Measurements from ENCODE around the gene MALAT1.
"Not testable (repeated sequence)": the region's sequence is repeated elsewhere in the genome, so short reads cannot be mapped to it uniquely, and the experiment has no call there.

MALAT1 gene

DNA sequence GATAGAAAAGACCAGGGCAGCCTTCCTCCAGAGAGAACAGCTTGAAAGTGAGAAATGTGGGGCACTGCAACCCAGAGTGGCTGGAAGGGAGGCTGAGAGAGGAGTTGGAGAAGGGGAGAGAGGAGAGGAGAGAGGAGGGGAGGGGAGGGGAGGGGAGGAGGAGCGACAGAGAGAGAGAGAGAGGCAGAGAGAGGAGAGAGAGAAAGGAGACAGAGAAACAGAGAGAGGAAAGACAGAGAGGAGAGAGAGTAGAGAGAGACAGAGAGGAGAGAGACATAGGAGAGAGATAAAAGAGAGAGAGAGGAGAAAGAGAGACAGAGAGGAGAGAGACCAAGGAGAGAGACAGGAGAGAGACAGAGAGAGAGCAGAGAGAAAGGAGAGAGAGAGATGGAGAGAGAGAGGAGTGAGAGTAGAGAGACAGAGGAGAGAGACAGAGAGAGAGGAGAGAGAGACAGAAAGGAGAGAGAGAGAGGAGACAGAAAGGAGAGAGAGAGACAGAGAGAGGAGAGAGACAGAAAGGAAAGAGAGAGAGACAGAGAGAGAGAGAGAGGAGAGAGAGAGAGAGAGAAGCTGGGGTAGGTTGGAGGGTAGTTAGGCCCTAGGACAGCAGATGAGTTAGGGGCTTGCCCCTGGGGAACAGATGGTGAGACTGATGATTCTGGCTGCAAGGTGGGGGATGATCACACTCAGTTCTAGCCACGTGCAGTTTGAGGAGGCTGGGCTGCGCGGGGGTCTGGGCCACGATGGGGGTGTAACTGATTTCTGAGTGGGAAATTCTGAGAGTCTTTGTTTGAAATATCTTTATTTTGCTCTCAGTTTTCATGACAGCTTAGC is 17.5 kb downstream of the MALAT1 start:
- in situ Hi-C loops (cut with MboI; ENCODE audit: low sequenced_read_pairs): no loop called here

- in situ Hi-C loops (cut with MboI; ENCODE audit: low sequenced_read_pairs): not testable (repeated sequence)
Observed at GRCh38 chr11:65518941-65519549, 20.2 kb downstream of the MALAT1 start.

- in situ Hi-C loops (cut with MboI; ENCODE audit: low sequenced_read_pairs): not testable (repeated sequence)
Observed at GRCh38 chr11:65521777-65522521, 23.1 kb downstream of the MALAT1 start.

- in situ Hi-C loops (cut with MboI; ENCODE audit: low sequenced_read_pairs): not testable (repeated sequence)
Observed at GRCh38 chr11:65522718-65523630, 24.1 kb downstream of the MALAT1 start.

- in situ Hi-C loops (cut with MboI; ENCODE audit: low sequenced_read_pairs): not testable (repeated sequence)
Observed at GRCh38 chr11:65523631-65523968, 24.8 kb downstream of the MALAT1 start.

DNA sequence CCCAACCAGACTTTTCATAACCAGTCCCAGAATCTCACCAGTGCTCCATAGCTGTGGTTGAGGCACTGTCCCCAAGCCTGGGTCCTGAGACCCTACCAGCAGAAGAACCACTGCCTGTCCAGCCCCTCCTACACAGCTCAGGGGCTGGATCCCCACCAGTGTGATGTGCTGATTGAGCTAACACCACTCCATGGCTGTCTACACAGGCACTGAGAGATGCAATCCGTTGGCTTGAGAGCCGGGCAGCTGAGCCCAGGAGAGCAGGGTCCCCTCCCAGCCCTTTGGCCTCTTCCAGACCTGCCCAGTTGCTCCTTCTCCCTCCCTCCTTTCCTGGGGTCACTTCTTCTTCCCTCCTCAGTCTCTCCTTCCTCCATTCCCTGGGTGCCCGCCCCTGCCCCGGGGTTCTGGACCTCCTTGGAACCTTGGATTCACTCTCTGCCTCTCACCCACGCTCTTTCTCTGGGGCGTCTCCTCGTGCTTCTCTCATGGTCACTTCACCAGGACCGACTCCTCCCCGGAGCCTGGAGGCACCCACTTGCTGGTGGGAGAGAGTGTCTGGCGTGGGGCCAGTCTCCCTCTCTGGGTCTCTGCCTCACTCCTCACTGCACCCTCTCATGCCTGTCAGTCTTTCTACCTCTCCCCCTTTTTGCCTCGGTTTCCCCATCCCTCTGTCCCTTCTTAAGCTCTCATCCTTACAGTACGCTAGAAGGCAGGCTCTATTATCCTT is 25.3 kb downstream of the MALAT1 start:
- in situ Hi-C loops (cut with MboI; ENCODE audit: low sequenced_read_pairs): no loop called here

- in situ Hi-C loops (cut with MboI; ENCODE audit: low sequenced_read_pairs): no loop called here
Observed at GRCh38 chr11:65524741-65525545, 26.1 kb downstream of the MALAT1 start, which contains the start of gene SCYL1. Gene SCYL1, plus strand, starts transcription at chr11:65525083. Its CDS starts 71 bp downstream, at chr11:65525154.

DNA sequence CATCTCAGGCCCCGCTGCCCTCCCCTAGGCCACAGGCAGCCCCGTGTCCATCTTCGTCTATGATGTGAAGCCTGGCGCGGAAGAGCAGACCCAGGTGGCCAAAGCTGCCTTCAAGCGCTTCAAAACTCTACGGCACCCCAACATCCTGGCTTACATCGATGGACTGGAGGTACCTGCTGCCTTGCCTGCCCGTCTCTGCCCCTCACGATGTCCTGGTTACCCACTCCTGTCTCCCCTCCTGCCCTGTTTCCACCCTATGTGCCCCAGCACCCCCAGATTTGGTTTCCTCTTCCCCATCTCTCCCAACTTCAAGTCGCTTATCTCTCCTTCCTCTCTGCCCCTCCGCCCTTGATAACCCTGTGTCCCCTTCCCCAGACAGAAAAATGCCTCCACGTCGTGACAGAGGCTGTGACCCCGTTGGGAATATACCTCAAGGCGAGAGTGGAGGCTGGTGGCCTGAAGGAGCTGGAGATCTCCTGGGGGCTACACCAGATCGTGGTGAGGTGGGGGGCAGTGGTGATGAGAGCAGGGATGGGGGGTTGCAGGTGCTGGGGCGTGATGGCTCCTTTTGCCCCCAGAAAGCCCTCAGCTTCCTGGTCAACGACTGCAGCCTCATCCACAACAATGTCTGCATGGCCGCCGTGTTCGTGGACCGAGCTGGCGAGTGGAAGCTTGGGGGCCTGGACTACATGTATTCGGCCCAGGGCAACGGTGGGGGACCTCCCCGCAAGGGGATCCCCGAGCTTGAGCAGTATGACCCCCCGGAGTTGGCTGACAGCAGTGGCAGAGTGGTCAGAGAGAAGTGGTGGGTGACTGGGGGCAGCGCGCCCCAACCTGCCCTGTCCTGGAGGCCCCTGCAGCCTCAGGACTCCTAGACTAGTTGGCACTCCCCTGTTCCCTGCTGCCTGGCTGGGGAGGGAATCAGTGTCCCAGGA is 27.0 kb downstream of the MALAT1 start:
- in situ Hi-C loops (cut with MboI; ENCODE audit: low sequenced_read_pairs): no loop called here

DNA sequence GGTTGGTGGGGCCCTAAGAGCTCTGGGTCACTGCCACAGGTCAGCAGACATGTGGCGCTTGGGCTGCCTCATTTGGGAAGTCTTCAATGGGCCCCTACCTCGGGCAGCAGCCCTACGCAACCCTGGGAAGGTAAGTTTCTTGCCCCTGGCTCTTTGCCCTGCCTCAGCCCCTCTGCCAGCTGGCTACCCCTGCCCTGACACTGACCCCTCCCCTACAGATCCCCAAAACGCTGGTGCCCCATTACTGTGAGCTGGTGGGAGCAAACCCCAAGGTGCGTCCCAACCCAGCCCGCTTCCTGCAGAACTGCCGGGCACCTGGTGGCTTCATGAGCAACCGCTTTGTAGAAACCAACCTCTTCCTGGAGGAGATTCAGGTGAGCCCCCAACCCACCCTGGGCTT is 27.9 kb downstream of the MALAT1 start:
- in situ Hi-C loops (cut with MboI; ENCODE audit: low sequenced_read_pairs): no loop called here

DNA sequence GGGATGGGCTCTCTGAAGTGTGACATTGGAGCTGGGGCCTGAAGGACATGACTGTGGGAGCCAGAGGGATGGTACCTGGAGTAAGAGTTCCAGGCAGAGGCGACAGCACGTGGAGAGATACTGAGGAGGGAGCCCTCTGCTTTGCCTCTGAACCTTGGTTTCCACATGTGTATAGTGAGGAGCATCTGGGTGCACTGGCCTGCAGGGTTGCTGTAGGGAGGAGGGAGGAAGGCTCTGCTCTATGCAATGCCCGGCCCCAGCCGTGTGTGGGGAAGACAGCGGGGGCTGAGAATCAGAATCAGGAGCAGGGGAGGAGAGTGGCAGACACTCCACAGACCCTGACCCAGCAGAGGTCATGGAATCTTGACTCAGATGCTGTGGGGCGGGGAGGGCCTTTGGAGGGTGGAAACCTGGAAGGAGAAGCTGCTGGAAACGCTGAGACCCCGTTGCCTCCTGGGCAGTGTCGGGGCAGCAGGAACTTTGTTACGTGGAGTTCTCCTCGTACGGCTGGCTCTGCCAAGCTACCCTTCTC is 30.0 kb downstream of the MALAT1 start:
- in situ Hi-C loops (cut with MboI; ENCODE audit: low sequenced_read_pairs): no loop called here

- in situ Hi-C loops (cut with MboI; ENCODE audit: low sequenced_read_pairs): no loop called here
Observed at GRCh38 chr11:65529475-65530156, 30.8 kb downstream of the MALAT1 start.

DNA sequence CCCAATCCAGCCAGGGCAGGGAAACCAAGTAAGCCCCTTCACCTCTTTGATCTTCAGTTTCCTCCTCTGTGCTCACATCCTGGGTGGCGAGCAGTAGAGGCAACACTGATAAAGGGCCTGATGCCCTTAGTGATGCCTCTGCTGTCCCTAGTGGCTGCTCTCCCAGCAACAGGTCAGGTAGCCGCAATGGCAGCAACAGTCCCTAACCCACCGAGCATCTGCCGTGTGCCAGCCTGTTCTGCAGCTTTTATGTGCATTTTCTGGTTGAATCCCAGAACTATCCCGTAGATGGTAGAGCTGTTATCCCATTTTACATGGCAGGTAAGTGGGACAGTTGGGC is 31.3 kb downstream of the MALAT1 start:
- in situ Hi-C loops (cut with MboI; ENCODE audit: low sequenced_read_pairs): no loop called here

GRCh38 chr11:65532388-65533064 is 33.7 kb downstream of the MALAT1 start:
- in situ Hi-C loops (cut with MboI; ENCODE audit: low sequenced_read_pairs): no loop called here

DNA sequence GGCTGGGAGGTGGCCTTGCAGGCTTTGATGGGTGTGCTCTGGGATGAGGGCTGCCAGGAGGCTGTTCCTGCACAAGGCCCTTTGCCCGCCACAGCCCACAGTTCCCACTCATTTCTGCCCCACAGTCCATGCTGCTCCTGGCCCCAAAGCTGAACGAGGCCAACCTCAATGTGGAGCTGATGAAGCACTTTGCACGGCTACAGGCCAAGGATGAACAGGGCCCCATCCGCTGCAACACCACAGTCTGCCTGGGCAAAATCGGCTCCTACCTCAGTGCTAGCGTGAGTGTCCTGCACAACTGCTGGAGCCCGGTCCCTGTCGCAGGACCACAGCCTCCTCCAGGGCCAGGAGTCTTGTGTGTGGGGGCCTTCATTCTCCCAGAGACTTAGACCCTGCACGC is 36.3 kb downstream of the MALAT1 start:
- in situ Hi-C loops (cut with MboI; ENCODE audit: low sequenced_read_pairs): no loop called here

- in situ Hi-C loops (cut with MboI; ENCODE audit: low sequenced_read_pairs): no loop called here
Observed at GRCh38 chr11:65536412-65537295, 37.8 kb downstream of the MALAT1 start.

DNA sequence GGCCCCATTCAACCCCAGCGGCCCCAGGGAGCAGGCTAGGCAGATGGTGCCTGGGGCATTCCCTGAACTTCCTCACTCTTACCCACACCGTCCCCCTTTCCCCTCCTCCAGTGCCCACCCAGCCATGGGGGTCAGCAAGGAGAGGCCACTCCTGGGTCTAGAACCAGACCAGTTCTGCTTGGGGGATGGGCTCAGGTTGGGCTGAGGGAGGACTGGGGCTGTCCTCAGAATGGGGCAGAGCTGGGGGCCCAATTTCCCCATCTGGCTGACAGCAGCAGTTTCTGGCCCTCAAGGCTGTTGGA is 38.4 kb downstream of the MALAT1 start:
- in situ Hi-C loops (cut with MboI; ENCODE audit: low sequenced_read_pairs): no loop called here
